PC-9 (cell line): ENCODE results near the gene TIGAR. TPM values are rescaled to one million over a fixed set of nuclear protein-coding genes. Genes with fewer than 3 reads are reported as not detected.

Experiments
- BruUV-seq: library from RNA; stranded (reverse); fragments of 400-500 nt; replicated peaks from 2 replicates; lab custom pipeline; 2021; lab: Mats Ljungman, UMichigan
- CTCF ChIA-PET: fragments of 300-600 bp; sonication (Branson Sonifier 250); formaldehyde crosslinking; loops from one replicate; lab custom pipeline; 2022; ENCODE audit warnings: antibody characterized with exemption; lab: Charles Lee
- POLR2A ChIA-PET: fragments of 300-600 bp; sonication (Branson Sonifier 250); formaldehyde crosslinking; loops from one replicate; lab custom pipeline; 2022; ENCODE audit warnings: antibody characterized with exemption; ENCODE audit not compliant: unreplicated experiment; lab: Charles Lee
- DNase-seq, 2 experiments: peaks; one replicate each; pipeline versions ENCODE4 v3.0.0 to v3.0.0-alpha.2; 2015 to 2022; ENCODE audit warnings: mixed read lengths in 1 of 2
- H2AFZ ChIP-seq: fragments of 200-600 bp; sonication (generic); 2 replicates; pipeline ENCODE4 v1.8.1; 2017; ENCODE audit warnings: antibody characterized with exemption
- H3F3A ChIP-seq: fragments of 200-600 bp; sonication (generic); 2 replicates; pipeline ENCODE4 v1.8.1; 2017; ENCODE audit warnings: antibody characterized with exemption, mild to moderate bottlenecking, low read depth; ENCODE audit not compliant: insufficient read depth
- H3K27ac ChIP-seq: fragments of 200-600 bp; sonication (generic); 2 replicates; pipeline ENCODE4 v1.6.1; 2016; ENCODE audit warnings: mixed run types
- H3K27me3 ChIP-seq: fragments of 200-600 bp; sonication (generic); 2 replicates; pipeline ENCODE4 v1.6.1; 2016; ENCODE audit warnings: low read depth, mixed run types; ENCODE audit not compliant: insufficient read depth
- H3K36me3 ChIP-seq: fragments of 200-600 bp; sonication (generic); 2 replicates; pipeline ENCODE4 v1.6.1; 2016; ENCODE audit warnings: low read depth, mixed run types
- H3K4me1 ChIP-seq: fragments of 200-600 bp; sonication (generic); replicated peaks from 2 replicates; pipeline ENCODE4 v1.6.1; 2016; ENCODE audit warnings: mixed run types; ENCODE audit not compliant: insufficient read depth
- H3K4me2 ChIP-seq: fragments of 200-600 bp; sonication (generic); 2 replicates; pipeline ENCODE4 v1.6.1; 2017; ENCODE audit warnings: mixed run types
- H3K4me3 ChIP-seq: fragments of 200-600 bp; sonication (generic); 2 replicates; pipeline ENCODE4 v1.6.1; 2016; ENCODE audit warnings: mixed run types
- H3K79me2 ChIP-seq: fragments of 200-600 bp; sonication (generic); 2 replicates; pipeline ENCODE4 v1.6.1; 2017; ENCODE audit warnings: low read depth, mixed run types
- H3K9me2 ChIP-seq: fragments of 200-600 bp; sonication (generic); 2 replicates; pipeline ENCODE4 v1.8.1; 2017; ENCODE audit warnings: mild to moderate bottlenecking; ENCODE audit not compliant: insufficient read depth
- H3K9me3 ChIP-seq: fragments of 200-600 bp; sonication (generic); 2 replicates; pipeline ENCODE4 v1.8.1; 2016; ENCODE audit warnings: low read depth; ENCODE audit not compliant: insufficient read depth
- H4K20me1 ChIP-seq: fragments of 200-600 bp; sonication (generic); 2 replicates; pipeline ENCODE4 v1.8.1; 2017; ENCODE audit not compliant: insufficient read depth
- EZH2 ChIP-seq: fragments of 200-600 bp; sonication (generic); IDR thresholded peaks from 2 replicates; pipeline ENCODE4 v1.8.0; 2017; ENCODE audit warnings: antibody characterized with exemption, low read depth
- intact Hi-C: fragments of 100-400 bp; cut with micrococcal nuclease; formaldehyde crosslinking; loops from one replicate; pipeline ENCODE4 v1.10.0; 2022; ENCODE audit not compliant: unreplicated experiment
- total RNA-seq: library from RNA; stranded (reverse); gene quantifications from 2 replicates; pipeline ENCODE4 v1.2.3, GENCODE V29; 2021
- TF ChIP-seq, protein P1 (sequence below): fragments of 200-600 bp; sonication (generic); conservative IDR thresholded peaks from 2 replicates; pipeline ENCODE4 v1.6.1; 2017; ENCODE audit warnings: mixed run types, antibody characterized with exemption, mild to moderate bottlenecking, moderate library complexity

TIGAR gene
- total RNA-seq, 1 experiment from 2014 or later, result 13.2 TPM

- no peak overlapping the region for H2AFZ ChIP-seq
- H3K79me2 ChIP-seq, result no peaks in the 10 kb centered on the region
- H4K20me1 ChIP-seq, result no peaks in the 10 kb centered on the region
- H3K27ac ChIP-seq, result no peak overlapping the region
- no peaks in the 10 kb centered on the region for H3K9me3 ChIP-seq
- POLR2A ChIA-PET, result no interaction called here
- no peak overlapping the region for H3K4me2 ChIP-seq
- DNase-seq, result no peak
- peaks cover 85% of the 10 kb centered on the region for H3K27me3 ChIP-seq
- CTCF ChIA-PET, result interaction anchor here (0.6 kb wide), 1 partner anchor 155 kb away, joined by 3 read pairs; no protein-coding TSS in a partner anchor
- no peaks in the 10 kb centered on the region for H3K9me2 ChIP-seq
- H3K4me1 ChIP-seq, result no peaks in the 10 kb centered on the region
- H3K36me3 ChIP-seq, result no peaks in the 10 kb centered on the region
- H3K4me3 ChIP-seq, result no peak overlapping the region
- no TSS peak for BruUV-seq
- no peaks in the 10 kb centered on the region for H3F3A ChIP-seq
- intact Hi-C loops, result no loop called here
- TF ChIP-seq, protein P1, sequence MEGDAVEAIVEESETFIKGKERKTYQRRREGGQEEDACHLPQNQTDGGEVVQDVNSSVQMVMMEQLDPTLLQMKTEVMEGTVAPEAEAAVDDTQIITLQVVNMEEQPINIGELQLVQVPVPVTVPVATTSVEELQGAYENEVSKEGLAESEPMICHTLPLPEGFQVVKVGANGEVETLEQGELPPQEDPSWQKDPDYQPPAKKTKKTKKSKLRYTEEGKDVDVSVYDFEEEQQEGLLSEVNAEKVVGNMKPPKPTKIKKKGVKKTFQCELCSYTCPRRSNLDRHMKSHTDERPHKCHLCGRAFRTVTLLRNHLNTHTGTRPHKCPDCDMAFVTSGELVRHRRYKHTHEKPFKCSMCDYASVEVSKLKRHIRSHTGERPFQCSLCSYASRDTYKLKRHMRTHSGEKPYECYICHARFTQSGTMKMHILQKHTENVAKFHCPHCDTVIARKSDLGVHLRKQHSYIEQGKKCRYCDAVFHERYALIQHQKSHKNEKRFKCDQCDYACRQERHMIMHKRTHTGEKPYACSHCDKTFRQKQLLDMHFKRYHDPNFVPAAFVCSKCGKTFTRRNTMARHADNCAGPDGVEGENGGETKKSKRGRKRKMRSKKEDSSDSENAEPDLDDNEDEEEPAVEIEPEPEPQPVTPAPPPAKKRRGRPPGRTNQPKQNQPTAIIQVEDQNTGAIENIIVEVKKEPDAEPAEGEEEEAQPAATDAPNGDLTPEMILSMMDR, result no peak
- no peak for TF ChIP-seq EZH2
Measured at GRCh38 chr12:4386801-4387200, 65.8 kb downstream of the TIGAR start.

- Histone ChIP-seq H3F3A (no peaks in the 10 kb centered on the region), H3K27ac (no peak overlapping the region), H3K36me3 (no peaks in the 10 kb centered on the region), H3K79me2 (no peaks in the 10 kb centered on the region), H2AFZ (no peak overlapping the region), H4K20me1 (0 out of 2 replicates have a peak, but pooled peaks cover under 1% of the 10 kb centered on the region), H3K4me2 (no peak overlapping the region), H3K27me3 (peaks cover 85% of the 10 kb centered on the region), H3K4me1 (no peaks in the 10 kb centered on the region), H3K4me3 (no peak overlapping the region), H3K9me3 (no peaks in the 10 kb centered on the region), H3K9me2 (no peaks in the 10 kb centered on the region)
- DNase-seq, result no peak
- CTCF ChIA-PET, result no interaction called here
- no TSS peak for BruUV-seq
- intact Hi-C loops, result no loop called here
- TF ChIP-seq EZH2, result no peak
- TF ChIP-seq, protein P1, result no peak
- POLR2A ChIA-PET, result no interaction called here
Measured at GRCh38 chr12:4387607-4388006, 66.6 kb downstream of the TIGAR start.

DNA sequence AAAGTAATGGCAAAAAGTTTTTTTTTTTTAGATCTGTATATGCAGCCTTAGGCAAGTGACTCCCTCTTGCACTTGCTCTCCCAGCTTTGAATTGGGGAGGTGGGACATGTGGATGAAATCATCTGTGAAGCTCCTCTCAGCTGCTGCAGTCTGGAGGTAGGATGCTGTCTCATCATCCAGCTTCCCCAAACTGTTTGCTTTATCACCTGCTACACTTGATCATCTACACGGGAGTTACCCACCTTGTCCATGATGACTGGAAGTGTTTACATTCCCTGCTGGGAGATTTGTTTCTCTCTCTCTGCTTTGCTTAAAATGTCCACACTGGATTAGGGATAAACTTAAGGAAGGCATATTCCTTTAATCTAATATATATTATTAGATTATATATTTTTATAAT, 67.0 kb downstream of the TIGAR start:
- no peak for DNase-seq
- Histone ChIP-seq H2AFZ (no peak overlapping the region), H3K9me3 (no peaks in the 10 kb centered on the region), H3K9me2 (no peaks in the 10 kb centered on the region), H3K4me1 (no peaks in the 10 kb centered on the region), H3K36me3 (no peaks in the 10 kb centered on the region), H3K79me2 (no peaks in the 10 kb centered on the region), H3K27me3 (peaks cover 85% of the 10 kb centered on the region), H3K4me2 (no peak overlapping the region), H3F3A (no peaks in the 10 kb centered on the region), H3K27ac (no peak overlapping the region), H3K4me3 (no peak overlapping the region), H4K20me1 (0 out of 2 replicates have a peak, but pooled peaks cover 3% of the 10 kb centered on the region)
- ChIA-PET POLR2A (no interaction called here), CTCF (no interaction called here)
- intact Hi-C loops, result no loop called here
- TF ChIP-seq EZH2, result no peak
- TF ChIP-seq, protein P1, result no peak
- BruUV-seq, result no TSS peak
